Stimulated activated CD8-positive, alpha-beta memory T cell treated with anti-CD3 and anti-CD28 coated beads, Interleukin-12 subunit alpha, Interleukin-12 subunit beta, amount 100 ng/mL, for 4 hours (primary cell): ENCODE measurements around the gene RIPOR3.
"Not testable (repeated sequence)": the region's sequence is repeated elsewhere in the genome, so short reads cannot be mapped to it uniquely, and the experiment has no call there.

ENCODE experiments used
- DNase-seq: peaks from one replicate; pipeline ENCODE4 v3.0.0-alpha.2; 2020; ENCODE audit warnings: low read depth

Gene RIPOR3

DNA sequence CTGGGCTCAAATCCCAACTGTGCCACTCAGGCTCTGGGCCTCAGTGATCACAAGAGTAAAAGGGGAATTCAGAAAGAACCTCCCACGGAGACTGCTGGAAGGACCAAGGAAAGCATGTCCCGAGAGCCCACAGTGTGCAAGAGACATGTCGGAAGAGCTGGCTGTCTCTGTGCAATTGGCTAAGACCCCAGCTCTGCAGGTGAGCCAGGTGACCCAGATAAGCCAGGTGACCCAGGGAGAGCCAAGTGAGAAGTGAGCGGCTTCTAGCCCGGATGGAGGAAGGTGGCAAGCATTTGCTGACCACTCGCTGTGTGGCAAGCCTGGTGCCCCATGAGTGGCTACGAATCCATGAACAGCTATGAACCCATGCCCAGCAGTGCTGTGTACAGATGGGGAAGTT is 59.1 kb downstream of the RIPOR3 start:
- no peak for DNase-seq

- no peak for DNase-seq
Measured at GRCh38 chr20:50630578-50631263, 60.6 kb downstream of the RIPOR3 start.

DNA sequence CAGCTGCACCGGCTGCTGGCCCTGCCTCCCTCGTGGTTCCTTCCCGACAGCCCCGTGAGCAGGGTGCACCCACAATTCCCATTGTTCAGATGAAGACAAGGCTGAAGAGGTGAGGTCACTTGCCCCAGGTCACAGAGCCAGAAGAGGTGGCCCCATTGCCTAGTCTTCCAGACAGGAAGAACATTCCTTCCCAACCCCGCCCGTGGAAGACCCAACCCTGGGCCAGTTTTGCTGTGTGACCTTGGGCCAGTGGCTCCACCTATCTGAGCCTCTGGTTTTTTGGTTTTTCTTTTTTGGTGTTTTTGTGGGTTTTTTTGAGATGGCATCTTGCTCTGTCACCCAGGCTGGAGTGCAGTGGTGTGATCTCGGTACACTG is 61.7 kb downstream of the RIPOR3 start:
- DNase-seq: no peak

GRCh38 chr20:50628853-50629669 is 62.3 kb downstream of the RIPOR3 start:
- DNase-seq: no peak

DNA sequence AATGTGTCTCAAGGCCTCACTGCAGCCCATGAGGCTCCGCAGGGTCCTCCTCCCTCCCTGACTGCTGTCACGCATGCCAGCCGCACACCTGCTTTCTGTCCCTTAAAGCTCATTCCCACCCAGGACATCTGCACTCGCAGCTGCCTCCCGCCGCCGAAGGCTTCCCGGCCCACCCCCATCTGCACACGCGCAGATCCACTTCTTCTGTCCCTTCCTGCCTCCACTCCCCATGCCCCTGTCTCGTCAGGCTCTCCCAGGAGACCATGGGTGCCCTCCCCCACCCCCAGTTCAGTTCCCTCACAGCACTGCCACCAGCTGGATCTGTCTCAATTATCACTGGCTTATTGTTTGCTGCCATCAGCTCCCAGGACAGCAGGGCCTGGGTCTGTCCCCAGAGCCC is 63.0 kb downstream of the RIPOR3 start:
- DNase-seq: no peak

GRCh38 chr20:50627747-50628146 is 63.6 kb downstream of the RIPOR3 start:
- DNase-seq: no peak

GRCh38 chr20:50625986-50626677 is 65.2 kb downstream of the RIPOR3 start:
- DNase-seq: no peak

GRCh38 chr20:50624351-50625016 is 66.9 kb downstream of the RIPOR3 start:
- no peak for DNase-seq

GRCh38 chr20:50621068-50621665 is 70.2 kb downstream of the RIPOR3 start:
- no peak for DNase-seq

- DNase-seq: not testable (repeated sequence)
Measured at GRCh38 chr20:50620459-50620858, 70.9 kb downstream of the RIPOR3 start.

GRCh38 chr20:50618537-50618936 is 72.8 kb downstream of the RIPOR3 start:
- no peak for DNase-seq

DNA sequence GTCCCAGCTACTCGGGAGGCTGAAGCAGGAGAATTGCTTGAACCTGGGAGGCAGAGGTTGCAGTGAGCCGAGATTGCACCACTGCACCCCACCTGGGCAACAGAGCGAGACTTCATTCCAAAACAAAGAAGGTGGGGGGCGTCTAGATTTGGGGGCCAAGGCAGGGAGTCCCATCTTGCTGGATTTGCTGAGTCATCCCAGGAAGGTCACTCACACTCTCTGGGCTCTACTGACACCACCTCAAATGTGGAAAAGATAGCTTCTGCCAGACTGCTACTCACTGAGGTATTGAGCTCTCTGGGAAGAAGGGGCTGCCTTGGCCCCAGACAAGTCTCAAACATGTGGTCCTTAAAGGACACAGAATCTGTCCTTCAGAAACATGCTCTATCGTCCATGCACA is 74.3 kb downstream of the RIPOR3 start:
- DNase-seq: no peak

DNA sequence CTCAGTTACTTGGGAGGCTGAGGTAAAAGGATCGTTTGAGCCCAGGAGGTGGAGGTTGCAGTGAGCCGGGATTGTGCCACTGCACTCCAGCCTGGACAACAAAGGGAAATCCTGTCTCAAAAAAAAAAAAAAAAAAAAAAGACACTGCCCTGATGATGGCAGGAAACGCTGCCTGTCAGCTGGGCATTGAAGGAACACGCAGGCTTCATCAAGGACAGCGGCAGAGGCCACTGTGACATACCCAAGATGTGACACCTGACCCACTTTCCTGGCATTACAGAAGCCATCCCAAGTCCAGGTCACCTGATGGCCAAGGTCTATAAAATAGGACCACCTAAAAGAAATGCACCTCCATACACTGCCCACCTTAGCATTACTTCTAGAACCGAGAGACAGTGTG is 75.9 kb downstream of the RIPOR3 start:
- no peak for DNase-seq

DNA sequence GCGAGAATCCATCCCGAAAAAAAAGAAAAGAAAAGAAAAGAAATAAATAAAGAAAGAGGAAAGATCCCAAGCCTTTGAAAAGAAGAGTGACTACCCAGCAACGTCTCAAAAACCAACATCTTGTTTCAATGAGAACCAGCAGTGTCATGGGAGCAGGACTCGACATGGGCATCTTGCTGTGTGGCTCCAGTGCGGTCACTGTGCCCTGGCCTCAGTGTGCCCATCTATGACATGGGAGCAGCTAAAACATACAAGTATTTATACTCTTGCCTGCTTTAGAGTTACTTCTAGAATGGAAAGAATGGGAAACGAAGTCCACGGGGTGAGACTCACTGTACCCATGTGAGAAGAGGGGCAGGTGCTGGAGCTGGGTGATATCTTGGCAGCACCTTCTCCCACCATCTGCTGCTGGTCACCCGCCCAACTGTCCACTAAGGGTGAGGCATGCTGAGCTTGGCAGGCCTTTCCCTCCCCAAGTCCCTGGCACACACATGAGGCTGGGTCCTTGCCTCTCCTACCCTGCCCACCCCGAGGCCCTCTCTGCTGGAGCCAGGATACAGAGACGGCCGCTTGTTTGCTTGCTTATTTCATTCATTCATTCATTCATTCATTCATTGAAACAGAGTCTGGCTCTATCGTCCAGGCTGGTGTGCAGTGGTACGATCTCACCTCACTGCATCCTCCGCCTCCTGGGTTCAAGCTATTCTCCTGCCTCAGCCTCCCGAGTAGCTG is 77.7 kb downstream of the RIPOR3 start:
- DNase-seq: no peak

DNA sequence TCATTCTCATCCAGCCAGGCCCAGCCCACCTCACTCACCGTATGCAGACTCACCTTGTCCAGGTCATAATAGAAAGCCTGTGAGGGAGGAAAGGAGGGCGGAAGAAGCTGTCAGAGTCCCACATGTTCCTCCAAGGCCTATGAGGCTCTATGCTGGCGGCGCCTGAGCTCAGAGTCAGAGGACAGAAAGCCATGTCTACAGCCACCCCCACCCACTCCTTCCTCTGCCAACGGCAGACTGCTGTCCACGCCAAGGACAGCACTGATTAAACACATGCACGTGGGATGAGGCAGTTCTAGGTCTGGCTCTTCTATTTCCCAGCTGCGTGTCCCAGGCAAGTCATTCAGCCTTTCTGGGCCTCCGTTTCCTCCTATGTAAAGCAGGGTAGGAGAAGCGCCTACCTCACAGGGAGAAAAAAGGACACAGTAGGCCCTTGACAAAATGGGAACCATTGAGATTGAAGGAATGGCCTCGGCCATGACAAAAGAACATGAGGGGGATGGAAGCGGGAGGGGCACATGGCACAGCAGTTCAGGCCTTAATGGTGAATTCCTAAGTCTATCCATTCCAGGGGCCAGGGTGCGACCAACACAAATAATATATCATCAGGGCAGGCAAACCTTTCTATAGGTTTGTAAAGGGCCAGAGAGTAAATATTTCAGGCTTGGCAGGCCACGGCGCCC is 80.1 kb downstream of the RIPOR3 start:
- no peak for DNase-seq

DNA sequence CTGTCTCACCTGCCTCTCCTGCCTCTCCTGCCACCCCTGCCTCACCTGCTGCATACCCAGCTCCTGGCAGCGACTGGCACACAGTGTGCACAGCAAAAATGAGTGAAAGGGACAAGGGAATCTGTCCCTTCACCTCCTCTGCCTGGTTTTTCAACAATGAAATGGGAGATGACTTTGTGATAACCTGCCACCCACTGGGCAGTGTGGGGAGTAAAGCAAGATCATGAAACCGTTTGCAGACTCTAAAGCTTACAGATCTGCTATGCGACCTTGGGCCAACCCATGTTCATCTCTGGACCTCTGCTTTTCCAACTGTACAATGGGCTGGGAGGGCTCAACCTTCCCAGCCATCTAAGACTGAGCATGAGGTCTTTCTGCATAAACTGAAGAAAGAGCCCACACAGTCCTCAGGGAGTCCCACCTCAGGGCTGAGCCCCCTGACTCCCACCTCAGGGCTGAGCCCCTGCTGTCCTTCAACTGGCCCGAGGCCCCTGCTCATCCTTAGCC is 81.1 kb downstream of the RIPOR3 start:
- no peak for DNase-seq

GRCh38 chr20:50609438-50609989 is 81.8 kb downstream of the RIPOR3 start:
- DNase-seq: no peak

GRCh38 chr20:50608750-50609104 is 82.6 kb downstream of the RIPOR3 start:
- DNase-seq: no peak

GRCh38 chr20:50607850-50608749 is 83.2 kb downstream of the RIPOR3 start:
- no peak for DNase-seq
